ENCODE measurements around the gene CXXC5.

The CXXC5 gene

DNA sequence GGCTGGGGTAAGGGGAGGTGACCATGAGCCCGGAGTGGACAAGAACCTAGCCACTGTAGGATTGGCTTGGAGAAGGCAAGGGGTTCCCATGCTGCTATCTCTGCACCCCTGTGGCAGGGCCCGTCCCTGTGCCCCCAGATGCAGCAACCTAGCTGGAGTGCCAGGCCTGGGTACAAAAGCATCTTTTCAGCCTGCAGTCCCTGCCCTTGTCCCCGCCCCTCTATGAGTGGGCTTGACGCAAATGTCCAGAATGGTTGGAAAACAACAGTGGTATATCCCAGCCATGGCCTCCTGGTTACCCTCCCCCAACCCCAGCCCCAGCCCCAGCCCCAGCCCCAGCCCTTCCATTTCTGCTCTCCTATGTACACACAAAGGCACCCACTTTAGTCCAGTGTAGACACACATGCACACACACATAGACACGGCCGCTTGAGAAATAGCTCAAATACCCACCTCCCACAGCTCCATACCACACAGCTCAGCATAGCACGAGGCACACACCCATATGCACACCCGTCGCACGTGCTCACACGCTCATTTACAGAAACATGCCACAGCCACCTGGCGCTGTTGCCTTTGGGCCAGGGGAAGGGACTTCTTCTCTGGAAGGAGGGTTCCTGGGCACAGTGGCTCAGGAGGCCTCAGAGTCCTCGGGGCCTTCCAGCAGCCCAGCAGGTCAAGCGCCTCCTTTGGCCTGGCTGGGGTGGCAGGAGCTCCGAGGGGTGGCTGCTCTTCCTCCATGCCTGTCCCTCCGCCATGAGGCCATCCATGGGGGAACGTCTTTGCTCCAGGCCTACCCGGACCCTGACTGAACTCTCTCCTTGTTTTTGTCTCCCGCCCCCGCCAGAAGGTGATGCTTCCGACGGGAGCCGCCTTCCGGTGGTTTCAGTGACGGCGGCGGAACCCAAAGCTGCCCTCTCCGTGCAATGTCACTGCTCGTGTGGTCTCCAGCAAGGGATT lies 34.1 kb downstream of the CXXC5 start:
- no peak for DNase-seq

- no peak for DNase-seq
These were observed 35.4 kb downstream of the CXXC5 start for GRCh38 chr5:139683295-139684271.

GRCh38 chr5:139684350-139684880 lies 36.3 kb downstream of the CXXC5 start:
- no peak for DNase-seq

GRCh38 chr5:139684881-139685749 lies 37.0 kb downstream of the CXXC5 start:
- no peak for DNase-seq

GRCh38 chr5:139685886-139686285 lies 37.7 kb downstream of the CXXC5 start:
- DNase-seq = no peak

- no peak for DNase-seq
These were observed 38.2 kb downstream of the CXXC5 start for GRCh38 chr5:139686356-139686705.

- DNase-seq = no peak
These were observed 38.7 kb downstream of the CXXC5 start for GRCh38 chr5:139686706-139687441.

DNA sequence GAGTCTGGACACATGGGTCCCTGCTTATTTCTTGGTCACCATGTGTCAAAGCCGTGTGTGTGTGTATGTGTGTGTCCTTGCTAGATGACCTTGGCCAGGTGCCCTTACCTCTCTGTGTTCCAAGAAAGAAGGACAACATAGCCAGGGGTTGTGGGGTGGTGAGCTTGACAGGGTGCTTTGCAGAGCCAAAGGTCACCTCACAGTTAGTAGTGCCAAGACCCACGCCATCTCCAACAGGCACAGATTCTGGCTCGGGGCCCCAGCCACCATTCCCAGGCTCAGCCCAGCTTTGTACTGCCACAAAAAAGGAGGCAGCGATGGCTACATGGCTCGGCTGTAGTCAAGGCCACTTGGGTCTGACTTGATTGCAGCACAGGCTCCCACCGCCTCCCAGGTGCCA lies 39.5 kb downstream of the CXXC5 start:
- no peak for DNase-seq

DNA sequence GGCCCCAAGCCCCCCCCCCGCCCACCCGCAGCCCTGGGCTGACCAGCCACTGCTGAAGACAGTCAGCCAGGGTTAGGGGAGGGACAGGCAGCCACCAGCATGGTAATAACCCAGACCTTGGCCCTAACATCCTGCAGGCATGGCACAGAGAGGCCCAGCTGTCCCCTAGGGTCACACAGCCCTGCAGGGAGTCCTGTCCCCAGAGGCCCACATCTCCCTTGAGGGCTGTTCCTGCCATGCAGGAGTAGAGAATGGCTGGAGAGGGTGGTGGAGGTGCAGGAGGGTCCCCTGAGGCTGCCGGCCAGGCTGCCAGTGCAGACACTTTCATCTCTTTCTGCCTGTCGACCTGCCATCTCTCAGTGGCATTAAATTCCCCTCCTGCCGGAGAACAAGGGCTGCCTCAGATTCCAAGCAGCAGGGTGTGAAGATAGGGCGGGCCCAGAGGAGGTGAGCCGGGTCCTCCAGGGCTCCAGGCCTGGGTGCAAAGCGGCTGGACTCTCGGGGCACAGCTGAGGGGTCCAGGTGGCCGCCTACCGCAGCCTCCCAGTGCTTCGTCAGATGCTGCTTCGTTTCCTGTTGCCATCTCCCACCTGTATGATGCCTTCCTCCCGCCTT lies 40.0 kb downstream of the CXXC5 start:
- no peak for DNase-seq

DNA sequence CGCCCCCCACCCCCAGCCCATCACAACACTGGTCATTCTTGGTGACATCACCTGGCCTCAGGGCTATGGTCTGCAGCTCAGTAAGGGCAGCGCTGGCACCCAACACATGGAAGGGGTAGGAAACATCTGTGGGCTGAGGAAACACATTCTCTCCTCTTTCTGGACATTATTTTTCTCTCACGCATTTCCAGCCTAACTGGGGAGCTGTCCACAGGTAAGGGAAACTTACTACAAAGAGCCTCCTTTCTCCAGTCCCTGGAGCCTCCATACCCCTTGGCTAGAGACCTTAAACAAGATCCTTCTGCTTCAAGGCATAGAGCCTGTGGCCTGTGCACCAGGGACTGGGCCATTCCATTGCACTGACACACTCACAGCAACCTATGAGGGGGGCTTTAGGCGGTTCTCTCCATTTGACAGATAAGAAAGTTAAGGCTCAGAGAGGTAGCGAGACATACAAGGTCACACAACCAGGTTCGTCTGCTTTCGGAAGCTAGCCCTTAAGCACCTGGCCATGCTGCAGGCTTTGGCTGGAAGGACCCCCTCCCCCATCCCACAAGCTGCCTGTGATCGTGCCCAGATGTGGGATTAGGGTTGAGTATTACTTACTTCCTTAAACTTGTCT lies 40.7 kb downstream of the CXXC5 start:
- no peak for DNase-seq

DNA sequence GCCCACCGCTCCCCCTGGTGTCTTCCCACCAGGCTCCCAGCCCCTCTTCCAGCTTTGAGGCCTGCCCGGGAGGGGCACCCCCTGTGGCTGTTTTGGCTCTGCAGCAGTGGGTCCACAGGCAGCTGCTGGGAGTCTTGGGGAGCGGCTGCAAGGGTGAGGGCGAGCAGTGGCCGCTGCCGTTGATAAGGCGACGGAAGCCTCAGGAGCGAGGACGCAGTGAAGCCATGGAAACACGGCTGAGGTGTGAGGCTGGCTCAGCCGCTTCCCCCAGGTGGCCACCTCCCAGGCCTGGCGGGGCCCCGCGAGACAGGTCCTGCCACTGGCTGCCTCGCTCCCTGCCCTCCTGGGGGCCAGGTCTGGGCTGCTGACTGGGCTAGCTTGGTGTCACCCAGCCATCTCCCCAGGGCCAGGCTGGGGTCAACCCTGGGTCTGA lies 41.5 kb downstream of the CXXC5 start:
- no peak for DNase-seq

DNA sequence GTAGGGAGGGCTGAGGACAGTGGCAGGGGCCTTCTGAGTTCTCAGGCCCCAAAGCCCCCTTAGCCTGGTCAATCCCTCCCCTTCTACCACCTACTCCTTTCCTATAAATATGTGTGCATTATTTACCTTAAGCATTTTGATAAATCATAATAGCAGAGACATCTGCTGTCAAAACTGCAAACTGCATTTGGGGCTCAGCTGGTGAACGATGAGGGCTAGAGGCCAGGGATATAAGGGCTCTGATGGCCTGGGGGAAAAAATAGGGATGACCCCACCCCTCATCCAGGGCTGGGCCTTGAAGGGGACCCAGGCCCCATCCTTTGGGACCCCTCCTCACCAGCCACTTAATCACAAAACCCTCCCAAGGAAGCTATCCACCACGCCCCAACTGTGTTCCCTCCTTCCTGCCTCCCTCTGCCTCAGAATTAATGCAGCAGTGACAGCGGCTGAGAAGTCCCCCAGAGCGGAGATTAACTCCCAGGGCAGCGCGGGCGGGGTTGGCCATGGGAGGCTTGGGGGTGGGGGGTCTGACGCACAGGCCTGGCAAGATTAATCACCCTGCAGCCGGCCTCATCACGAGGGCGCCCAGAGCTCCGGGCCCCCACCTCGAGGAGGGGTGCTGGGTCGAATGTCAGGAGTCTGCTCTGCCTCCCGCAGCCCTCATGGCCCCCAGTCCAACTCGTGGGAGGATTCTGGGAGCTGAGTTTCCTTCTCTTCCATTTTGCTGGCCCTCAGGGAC lies 42.1 kb downstream of the CXXC5 start:
- DNase-seq = peak in 1 of 2 donors; percentile 48

GRCh38 chr5:139690803-139691629 lies 42.9 kb downstream of the CXXC5 start:
- no peak for DNase-seq

GRCh38 chr5:139692148-139692547 lies 44.0 kb downstream of the CXXC5 start:
- no peak for DNase-seq

DNA sequence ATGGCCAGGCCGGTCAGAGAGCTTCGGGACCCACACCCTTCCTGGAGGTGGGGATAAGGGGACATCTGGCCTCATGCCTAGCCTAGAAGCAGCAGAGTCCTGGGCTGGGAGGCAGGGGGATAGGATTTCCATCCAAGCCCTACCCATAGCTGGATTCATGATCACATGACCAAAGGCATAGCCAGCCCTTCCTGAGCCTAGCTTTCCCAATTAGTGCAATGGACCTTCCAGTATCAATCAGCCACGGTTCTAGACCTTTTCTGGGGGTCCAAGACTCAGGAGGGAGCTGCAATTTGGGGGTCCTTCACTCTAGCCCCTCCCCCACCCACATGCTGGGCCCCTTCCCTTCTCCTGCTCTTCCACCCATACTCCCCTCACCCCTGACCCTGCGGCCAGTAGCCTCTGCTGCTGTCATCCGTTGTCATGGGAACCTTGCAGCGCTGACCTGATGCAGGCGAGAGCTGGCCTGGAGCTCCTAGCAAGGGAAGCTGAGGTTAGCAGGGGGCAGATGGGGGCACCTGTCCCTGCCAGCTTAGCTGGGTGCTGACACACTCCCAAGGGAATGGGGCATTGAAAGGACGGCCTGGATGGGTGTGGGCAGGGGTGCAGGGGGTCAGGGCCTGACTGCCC lies 44.6 kb downstream of the CXXC5 start:
- no peak for DNase-seq

DNA sequence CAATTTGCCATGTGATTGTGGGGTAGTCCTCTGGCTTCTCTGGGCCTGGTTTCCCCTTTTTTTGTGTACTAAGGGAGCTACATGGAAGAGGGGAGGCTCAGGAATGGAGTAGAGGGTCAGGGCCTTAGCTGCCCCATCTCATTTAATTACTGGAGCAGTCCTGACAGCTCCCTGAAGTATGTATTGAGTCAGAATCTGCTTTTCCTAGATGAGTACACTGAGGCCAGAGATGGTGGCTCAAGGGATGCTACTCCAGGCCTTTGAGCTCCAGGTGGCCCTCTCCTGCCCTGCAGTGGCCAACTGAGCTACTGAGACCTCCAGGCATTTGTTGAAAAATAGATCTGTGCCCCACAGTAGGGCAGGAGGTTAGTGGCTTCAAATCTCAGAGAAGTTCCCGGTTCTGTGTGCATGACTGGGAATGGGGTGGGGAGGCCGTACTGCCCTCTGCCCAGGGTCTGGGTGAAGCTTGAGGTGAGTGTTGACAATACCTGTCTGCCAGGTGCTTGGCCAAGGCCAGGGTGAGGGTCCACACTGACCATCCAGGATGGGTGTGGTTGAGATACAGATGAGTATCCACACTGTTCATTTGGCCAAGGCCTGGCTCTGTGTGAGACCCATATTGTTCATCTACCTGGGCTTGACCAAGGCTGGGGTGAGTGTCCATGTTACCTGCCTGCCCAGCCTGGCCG lies 45.7 kb downstream of the CXXC5 start:
- DNase-seq = no peak

GRCh38 chr5:139694556-139695177 lies 46.5 kb downstream of the CXXC5 start:
- DNase-seq = no peak
